Left ventricle myocardium inferior (tissue), 1 donor: ENCODE measurements around the gene ANGPTL3. TPM values are rescaled to one million over a fixed set of nuclear protein-coding genes. Genes with fewer than 3 reads are reported as not detected.
"Not testable (repeated sequence)": the region's sequence is repeated elsewhere in the genome, so short reads cannot be mapped to it uniquely, and the experiment has no call there.

ENCODE experiments used
- DNase-seq: peaks from one replicate; pipeline ENCODE4 v3.0.0-alpha.2; 2020
- H3K27ac ChIP-seq: fragments of 200-600 bp; replicated peaks from 2 replicates; pipeline ENCODE4 v1.8.0; 2021
- H3K27me3 ChIP-seq: fragments of 200-600 bp; 2 replicates; pipeline ENCODE4 v1.8.0; 2021; ENCODE audit warnings: low read depth
- H3K36me3 ChIP-seq: fragments of 200-600 bp; 2 replicates; pipeline ENCODE4 v1.8.0; 2021
- H3K4me1 ChIP-seq: fragments of 200-600 bp; 2 replicates; pipeline ENCODE4 v1.8.0; 2021
- H3K4me3 ChIP-seq: fragments of 200-600 bp; 2 replicates; pipeline ENCODE4 v1.8.0; 2021; ENCODE audit warnings: mild to moderate bottlenecking, moderate library complexity
- H3K9me3 ChIP-seq: fragments of 200-600 bp; replicated peaks from 2 replicates; pipeline ENCODE4 v1.8.0; 2021
- intact Hi-C: fragments of 100-400 bp; cut with micrococcal nuclease; formaldehyde crosslinking; loops from one replicate; pipeline ENCODE4 v1.11.0; 2022
- total RNA-seq: library from RNA; stranded (reverse); fragmentation: NEBNext Ultra II Directional; extraction: Animal tissue kit (Norgen Biotek cat#: 25700); gene quantifications from one replicate; pipeline ENCODE4 v1.2.1, GENCODE V29; 2021
- TF ChIP-seq, protein P1 (sequence below): fragments of 200-600 bp; IDR thresholded peaks from 2 replicates; pipeline ENCODE4 v1.8.0; 2021; ENCODE audit warnings: antibody characterized with exemption, mild to moderate bottlenecking, borderline replicate concordance
- donor health status: DM: no; HTN: yes; CAD: no; lungs with severe emphysema.

The ANGPTL3 gene
- total RNA-seq, 1 donor from 2014 or later, result not detected

DNA sequence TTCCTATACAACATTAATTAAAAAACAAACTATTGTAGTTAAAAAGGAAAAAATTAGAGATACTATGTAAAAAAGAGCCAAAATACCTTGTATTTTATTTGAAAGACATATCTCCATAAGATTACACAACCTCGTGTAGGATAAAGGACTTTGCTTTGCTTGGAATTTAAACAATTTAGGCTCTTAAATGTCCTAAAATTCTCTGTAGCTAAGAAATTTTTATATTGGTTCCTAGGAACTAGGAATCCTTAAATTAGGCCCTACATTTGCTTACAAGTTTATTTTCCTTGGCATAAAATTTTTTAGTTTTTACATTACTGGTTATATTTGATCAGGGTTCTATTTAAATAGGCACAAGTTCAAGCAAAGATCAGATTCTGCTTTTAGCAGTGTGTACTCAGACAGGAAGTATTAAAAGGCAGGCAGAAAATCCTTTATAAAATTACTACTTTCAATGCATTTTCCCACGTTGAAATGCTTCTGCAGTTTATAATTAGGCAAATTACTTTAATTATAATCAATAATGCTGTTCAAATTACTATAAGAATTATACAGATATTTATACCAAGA, 3.4 kb upstream of the ANGPTL3 start:
- H3K9me3 ChIP-seq, result no peaks in the 10 kb centered on the region
- no peaks in the 10 kb centered on the region for H3K36me3 ChIP-seq
- intact Hi-C loops, result no loop called here

DNA sequence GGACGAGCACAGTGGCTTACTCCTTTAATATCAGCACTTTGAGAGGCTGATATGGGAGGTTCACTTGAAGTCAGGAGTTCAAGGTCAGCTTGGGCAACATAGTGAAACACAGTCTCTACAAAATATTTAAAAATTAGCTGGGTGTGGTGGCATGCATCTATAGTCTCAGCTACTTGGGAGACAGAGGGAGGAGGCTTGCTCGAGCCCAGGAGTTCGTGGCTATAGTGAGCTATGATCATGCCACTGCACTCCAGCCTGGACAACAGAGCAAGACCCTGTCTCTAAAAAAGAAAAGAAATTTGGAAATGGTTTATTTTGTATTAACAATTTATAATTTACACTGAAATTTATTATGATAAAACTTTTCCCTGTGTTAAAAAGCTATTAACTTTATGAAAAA, 1.7 kb upstream of the ANGPTL3 start:
- H3K4me1 ChIP-seq, result no peaks in the 10 kb centered on the region
- intact Hi-C loops, result no loop called here
- H3K4me3 ChIP-seq, result no peak overlapping the region
- H3K27me3 ChIP-seq, result no peaks in the 10 kb centered on the region
- no peaks in the 10 kb centered on the region for H3K9me3 ChIP-seq
- no peak overlapping the region for H3K27ac ChIP-seq
- DNase-seq, result no peak
- TF ChIP-seq, protein P1, sequence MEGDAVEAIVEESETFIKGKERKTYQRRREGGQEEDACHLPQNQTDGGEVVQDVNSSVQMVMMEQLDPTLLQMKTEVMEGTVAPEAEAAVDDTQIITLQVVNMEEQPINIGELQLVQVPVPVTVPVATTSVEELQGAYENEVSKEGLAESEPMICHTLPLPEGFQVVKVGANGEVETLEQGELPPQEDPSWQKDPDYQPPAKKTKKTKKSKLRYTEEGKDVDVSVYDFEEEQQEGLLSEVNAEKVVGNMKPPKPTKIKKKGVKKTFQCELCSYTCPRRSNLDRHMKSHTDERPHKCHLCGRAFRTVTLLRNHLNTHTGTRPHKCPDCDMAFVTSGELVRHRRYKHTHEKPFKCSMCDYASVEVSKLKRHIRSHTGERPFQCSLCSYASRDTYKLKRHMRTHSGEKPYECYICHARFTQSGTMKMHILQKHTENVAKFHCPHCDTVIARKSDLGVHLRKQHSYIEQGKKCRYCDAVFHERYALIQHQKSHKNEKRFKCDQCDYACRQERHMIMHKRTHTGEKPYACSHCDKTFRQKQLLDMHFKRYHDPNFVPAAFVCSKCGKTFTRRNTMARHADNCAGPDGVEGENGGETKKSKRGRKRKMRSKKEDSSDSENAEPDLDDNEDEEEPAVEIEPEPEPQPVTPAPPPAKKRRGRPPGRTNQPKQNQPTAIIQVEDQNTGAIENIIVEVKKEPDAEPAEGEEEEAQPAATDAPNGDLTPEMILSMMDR, result no peak
- no peaks in the 10 kb centered on the region for H3K36me3 ChIP-seq

More for the DNA sequence above, 3.4 kb upstream of the ANGPTL3 start:
- H3K4me3 ChIP-seq, result no peak overlapping the region
- TF ChIP-seq, protein P1, result no peak
- no peak for DNase-seq
- H3K27me3 ChIP-seq, result no peaks in the 10 kb centered on the region
- no peak overlapping the region for H3K27ac ChIP-seq
- H3K4me1 ChIP-seq, result no peaks in the 10 kb centered on the region

- TF ChIP-seq, protein P1, result no peak
- Histone ChIP-seq H3K36me3 (no peaks in the 10 kb centered on the region), H3K9me3 (no peaks in the 10 kb centered on the region), H3K4me3 (no peak overlapping the region), H3K27me3 (no peaks in the 10 kb centered on the region), H3K4me1 (no peaks in the 10 kb centered on the region), H3K27ac (no peak overlapping the region)
- DNase-seq, result no peak
- intact Hi-C loops, result no loop called here
Measured at GRCh38 chr1:62599044-62599443, 1.7 kb downstream of the ANGPTL3 start.

DNA sequence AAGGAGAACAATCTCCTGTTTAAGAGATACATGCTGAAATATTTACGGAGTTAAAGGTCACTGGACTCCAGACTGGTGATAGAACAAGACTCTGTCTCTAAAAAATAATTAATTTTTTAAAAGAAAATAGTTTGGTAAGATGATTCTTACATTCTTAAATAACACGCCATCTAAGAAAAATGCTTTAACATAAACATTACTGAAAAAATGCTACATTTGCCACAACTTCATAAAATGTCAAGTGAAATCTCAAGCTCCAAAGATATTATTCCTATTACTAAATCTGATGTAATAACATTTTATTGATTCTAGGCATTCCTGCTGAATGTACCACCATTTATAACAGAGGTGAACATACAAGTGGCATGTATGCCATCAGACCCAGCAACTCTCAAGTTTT, 4.1 kb downstream of the ANGPTL3 start:
- H3K4me3 ChIP-seq, result no peak overlapping the region
- intact Hi-C loops, result no loop called here
- H3K27ac ChIP-seq, result no peak overlapping the region
- no peaks in the 10 kb centered on the region for H3K4me1 ChIP-seq
- H3K36me3 ChIP-seq, result no peaks in the 10 kb centered on the region
- TF ChIP-seq, protein P1, result no peak
- no peaks in the 10 kb centered on the region for H3K9me3 ChIP-seq
- DNase-seq, result no peak
- no peaks in the 10 kb centered on the region for H3K27me3 ChIP-seq

- H3K36me3 ChIP-seq, result peaks cover 6% of the 10 kb centered on the region
- no peaks in the 10 kb centered on the region for H3K4me1 ChIP-seq
- intact Hi-C loops, result no loop called here
- no peak overlapping the region for H3K4me3 ChIP-seq
- DNase-seq, result no peak
- H3K9me3 ChIP-seq, result peaks cover 6% of the 10 kb centered on the region
- TF ChIP-seq, protein P1, result no peak
- no peaks in the 10 kb centered on the region for H3K27me3 ChIP-seq
- no peak overlapping the region for H3K27ac ChIP-seq
Measured at GRCh38 chr1:62608905-62609304, 11.6 kb downstream of the ANGPTL3 start.

GRCh38 chr1:62610588-62610987, 13.3 kb downstream of the ANGPTL3 start:
- H3K9me3 ChIP-seq, DNase-seq, H3K36me3 ChIP-seq, intact Hi-C loops, H3K27ac ChIP-seq, H3K4me3 ChIP-seq, H3K27me3 ChIP-seq, H3K4me1 ChIP-seq: not testable (repeated sequence)
